ENCODE measurements around the gene SELENON. TPM values are rescaled to one million over a fixed set of nuclear protein-coding genes. Genes with fewer than 3 reads are reported as not detected.
A peak's percentile ranks its signal among the peaks of the same experiment; 100 is the strongest.

The SELENON gene
- total RNA-seq, 6 experiments from 2014 or later: 48.1 to 64.5 (median 58.8) TPM

- no peak for DNase-seq
- peaks cover 21% of the 10 kb centered on the region; the same call in 1 of the 2 replicates for H3K4me1 Mint-ChIP-seq (ENCODE audit: low read depth)
- no peak overlapping the region for H3K27ac Mint-ChIP-seq
- no peaks in the 10 kb centered on the region; the same call in 1 of the 2 replicates for H3K27me3 Mint-ChIP-seq (ENCODE audit: insufficient read depth)
- H3K36me3 Mint-ChIP-seq (ENCODE audit: low read depth): no peaks in the 10 kb centered on the region
- no peak overlapping the region for H3K4me3 Mint-ChIP-seq
- H3K9me3 Mint-ChIP-seq: no peaks in the 10 kb centered on the region
- no peak for TF ChIP-seq CTCF (IDR thresholded peaks at IDR 0.05)
These were observed 56.9 kb downstream of the SELENON start for GRCh38 chr1:25856856-25857255.

GRCh38 chr1:25858494-25858893 lies 58.5 kb downstream of the SELENON start:
- peaks cover 21% of the 10 kb centered on the region; the same call in 1 of the 2 replicates for H3K4me1 Mint-ChIP-seq (ENCODE audit: low read depth)
- H3K36me3 Mint-ChIP-seq (ENCODE audit: low read depth): peaks cover 14% of the 10 kb centered on the region
- DNase-seq: no peak
- H3K27me3 Mint-ChIP-seq (ENCODE audit: insufficient read depth): no peaks in the 10 kb centered on the region; the same call in 1 of the 2 replicates
- no peaks in the 10 kb centered on the region for H3K9me3 Mint-ChIP-seq
- peak overlapping the region; percentile 94 for H3K4me3 Mint-ChIP-seq
- peak overlapping the region; percentile 97 for H3K27ac Mint-ChIP-seq
- TF ChIP-seq CTCF (IDR thresholded peaks at IDR 0.05): no peak

- DNase-seq: peak; percentile 76
- peak within 1 kb of the TSS; percentile 97 for H3K27ac Mint-ChIP-seq
These were observed 59.2 kb downstream of the SELENON start, which contains the start of gene AUNIP for GRCh38 chr1:25858906-25859789. AUNIP (minus strand) TSS chr1:25859457; CDS start chr1:25859357, 100 bp downstream.

GRCh38 chr1:25861316-25862286 lies 61.6 kb downstream of the SELENON start:
- H3K36me3 Mint-ChIP-seq (ENCODE audit: low read depth): peaks cover 18% of the 10 kb centered on the region
- no peak for TF ChIP-seq CTCF (IDR thresholded peaks at IDR 0.05)
- H3K27ac Mint-ChIP-seq: peak overlapping the region; percentile 26; the same call in 1 of the 2 replicates
- H3K4me3 Mint-ChIP-seq: no peak overlapping the region
- no peaks in the 10 kb centered on the region for H3K9me3 Mint-ChIP-seq
- no peak for DNase-seq
- no peaks in the 10 kb centered on the region; the same call in 1 of the 2 replicates for H3K27me3 Mint-ChIP-seq (ENCODE audit: insufficient read depth)
- peaks cover 21% of the 10 kb centered on the region; the same call in 1 of the 2 replicates for H3K4me1 Mint-ChIP-seq (ENCODE audit: low read depth)

More at GRCh38 chr1:25858906-25859789, 59.2 kb downstream of the SELENON start, which contains the start of gene AUNIP:
- TF ChIP-seq CTCF (IDR thresholded peaks at IDR 0.05): no peak
- peaks cover 15% of the 10 kb centered on the region for H3K36me3 Mint-ChIP-seq (ENCODE audit: low read depth)
- no peaks in the 10 kb centered on the region for H3K9me3 Mint-ChIP-seq
- H3K27me3 Mint-ChIP-seq (ENCODE audit: insufficient read depth): no peaks in the 10 kb centered on the region; the same call in 1 of the 2 replicates
- H3K4me3 Mint-ChIP-seq: peak within 1 kb of the TSS; percentile 94
- peaks cover 21% of the 10 kb centered on the region; the same call in 1 of the 2 replicates for H3K4me1 Mint-ChIP-seq (ENCODE audit: low read depth)

Data from HFFc6 (cell line).